ENCODE data around the gene CD300A. TPM values are rescaled to one million over a fixed set of nuclear protein-coding genes. Genes with fewer than 3 reads are reported as not detected.
A peak's percentile ranks its signal among the peaks of the same experiment; 100 is the strongest.

Gene CD300A
- polyA plus RNA-seq (0.07 to 0.10 TPM in 2 of 3 replicates, not detected in the other), polyA minus RNA-seq (not detected in 3 replicates)
- not detected for polyA plus RNA-seq (2011; ENCODE audit: low read depth)
- polyA plus RNA-seq (2011; cell fraction: cytosol; rRNA removed): not detected in 2 replicates
- polyA plus RNA-seq (2011; cell fraction: nucleus; rRNA removed): 0.08 TPM in 1 of 2 replicates, not detected in the other
- polyA plus RNA-seq (2012; ENCODE audit: low replicate concordance): 0.11 TPM in 1 of 2 replicates, not detected in the other
- not detected for polyA minus RNA-seq (2011; cell fraction: cytosol; rRNA and poly(A)+ RNA removed)
- not detected in 2 replicates for polyA minus RNA-seq (2011; cell fraction: nucleus; rRNA and poly(A)+ RNA removed)

GRCh38 chr17:74466111-74466827, at the start of gene CD300A:
CD300A (plus strand) TSS chr17:74466634; CDS start chr17:74466704, 70 bp downstream.
- Histone ChIP-seq H3K4me1 (ENCODE audit: control insufficient read depth, extremely low read depth, insufficient read depth, low read length) (no peaks in the 10 kb centered on the region), H3K4me2 (ENCODE audit: control insufficient read depth, extremely low read depth, insufficient read depth, low read depth, low read length) (no peak within 1 kb of the TSS), H4K20me1 (ENCODE audit: control insufficient read depth, extremely low read depth, insufficient read depth, low read length) (no peaks in the 10 kb centered on the region), H3K9ac (ENCODE audit: control insufficient read depth, extremely low read depth, insufficient read depth, low read length) (no peak within 1 kb of the TSS), H3K9me1 (ENCODE audit: control insufficient read depth, extremely low read depth, insufficient read depth, low read length) (no peaks in the 10 kb centered on the region), H3K27me3 (ENCODE audit: control insufficient read depth, extremely low read depth, insufficient read depth, low read length) (peaks cover 12% of the 10 kb centered on the region), H3K27ac (ENCODE audit: control insufficient read depth, insufficient read depth, low read length) (no peak within 1 kb of the TSS), H3K9me3 (ENCODE audit: control insufficient read depth, low read depth, low read length) (no peaks in the 10 kb centered on the region), H3K79me2 (ENCODE audit: control insufficient read depth, insufficient read depth, low read length) (no peaks in the 10 kb centered on the region), H3K36me3 (ENCODE audit: control insufficient read depth in 2 of 2, extremely low read depth in 1 of 2, insufficient read depth in 2 of 2, low read length in 2 of 2) (no peaks in the 10 kb centered on the region), H2AFZ (ENCODE audit: control insufficient read depth, low read length) (no peak within 1 kb of the TSS), H3K4me3 (ENCODE audit: control insufficient read depth in 2 of 3, extremely low read depth in 1 of 3, insufficient read depth in 2 of 3, low read depth in 1 of 3, low read length in 3 of 3) (no peak within 1 kb of the TSS)
- no peak for FAIRE-seq
- DNase-seq (ENCODE audit: low read depth, low spot score): no peak
- dilution Hi-C loops (cut with MboI; ENCODE audit: extremely low pct_ligation_motif_present, low sequenced_read_pairs): no loop called here
- TF ChIP-seq, protein P1, sequence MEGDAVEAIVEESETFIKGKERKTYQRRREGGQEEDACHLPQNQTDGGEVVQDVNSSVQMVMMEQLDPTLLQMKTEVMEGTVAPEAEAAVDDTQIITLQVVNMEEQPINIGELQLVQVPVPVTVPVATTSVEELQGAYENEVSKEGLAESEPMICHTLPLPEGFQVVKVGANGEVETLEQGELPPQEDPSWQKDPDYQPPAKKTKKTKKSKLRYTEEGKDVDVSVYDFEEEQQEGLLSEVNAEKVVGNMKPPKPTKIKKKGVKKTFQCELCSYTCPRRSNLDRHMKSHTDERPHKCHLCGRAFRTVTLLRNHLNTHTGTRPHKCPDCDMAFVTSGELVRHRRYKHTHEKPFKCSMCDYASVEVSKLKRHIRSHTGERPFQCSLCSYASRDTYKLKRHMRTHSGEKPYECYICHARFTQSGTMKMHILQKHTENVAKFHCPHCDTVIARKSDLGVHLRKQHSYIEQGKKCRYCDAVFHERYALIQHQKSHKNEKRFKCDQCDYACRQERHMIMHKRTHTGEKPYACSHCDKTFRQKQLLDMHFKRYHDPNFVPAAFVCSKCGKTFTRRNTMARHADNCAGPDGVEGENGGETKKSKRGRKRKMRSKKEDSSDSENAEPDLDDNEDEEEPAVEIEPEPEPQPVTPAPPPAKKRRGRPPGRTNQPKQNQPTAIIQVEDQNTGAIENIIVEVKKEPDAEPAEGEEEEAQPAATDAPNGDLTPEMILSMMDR (optimal IDR thresholded peaks at IDR 0.05 in 1 of 3, IDR thresholded peaks at IDR 0.05 in 1 of 3, conservative IDR thresholded peaks at IDR 0.05 in 1 of 3; ENCODE audit: extremely low read depth in 1 of 3, insufficient read depth in 2 of 3, low read length in 3 of 3): no peak
- TF ChIP-seq EZH2 (IDR thresholded peaks at IDR 0.05; ENCODE audit: low read length): peak; percentile 69

DNA sequence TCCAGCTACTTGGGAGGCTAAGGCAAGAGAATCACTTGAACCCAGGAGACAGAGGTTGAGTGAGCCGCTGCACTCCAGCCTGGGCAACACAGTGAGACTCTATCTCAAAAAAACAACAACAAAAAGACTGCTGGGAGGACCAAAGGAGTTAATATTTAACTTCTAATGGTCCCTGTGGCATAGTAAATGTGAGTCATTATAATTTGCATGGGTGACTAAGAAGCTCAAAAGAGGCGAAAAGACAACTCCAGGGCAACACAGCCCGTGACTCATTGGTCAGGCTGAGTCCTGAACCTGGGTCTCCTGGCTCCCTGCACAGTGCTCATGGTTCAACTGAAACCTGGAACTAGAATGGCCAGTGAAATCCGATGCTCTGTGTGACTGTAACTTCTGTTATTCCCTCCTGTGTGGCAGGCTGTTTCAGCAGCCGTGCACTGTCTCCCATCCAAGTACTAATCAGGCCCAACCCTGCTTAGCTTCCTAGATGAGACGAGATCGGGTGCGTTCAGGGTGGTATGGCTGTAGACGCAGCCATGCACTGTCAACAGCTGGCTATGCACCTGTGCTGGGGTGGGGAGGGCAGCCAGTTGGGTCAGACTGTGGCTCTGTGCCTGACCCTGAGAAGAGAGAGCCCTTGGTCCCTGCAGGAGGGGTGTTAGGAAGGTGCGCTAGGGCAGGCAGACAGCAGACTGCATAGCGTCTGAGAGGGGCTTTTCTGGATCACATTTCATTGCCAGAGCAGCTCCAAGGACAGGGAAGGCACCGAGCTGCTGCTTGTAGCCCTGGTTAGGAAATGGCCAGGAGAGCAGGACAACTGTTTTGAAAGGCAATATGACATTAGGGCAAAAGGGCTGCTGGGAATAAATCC, 49.0 kb upstream of the CD300A start:
- TF ChIP-seq, protein P1 (optimal IDR thresholded peaks at IDR 0.05 in 1 of 3, IDR thresholded peaks at IDR 0.05 in 1 of 3, conservative IDR thresholded peaks at IDR 0.05 in 1 of 3; ENCODE audit: extremely low read depth in 1 of 3, insufficient read depth in 2 of 3, low read length in 3 of 3): no peak
- TF ChIP-seq EZH2 (IDR thresholded peaks at IDR 0.05; ENCODE audit: low read length): no peak
- Histone ChIP-seq H2AFZ (ENCODE audit: control insufficient read depth, low read length) (no peak overlapping the region), H3K79me2 (ENCODE audit: control insufficient read depth, insufficient read depth, low read length) (no peaks in the 10 kb centered on the region), H3K27ac (ENCODE audit: control insufficient read depth, insufficient read depth, low read length) (no peak overlapping the region), H3K36me3 (ENCODE audit: control insufficient read depth in 2 of 2, extremely low read depth in 1 of 2, insufficient read depth in 2 of 2, low read length in 2 of 2) (no peaks in the 10 kb centered on the region), H3K9ac (ENCODE audit: control insufficient read depth, extremely low read depth, insufficient read depth, low read length) (no peak overlapping the region), H3K27me3 (ENCODE audit: control insufficient read depth, extremely low read depth, insufficient read depth, low read length) (no peaks in the 10 kb centered on the region), H3K4me2 (ENCODE audit: control insufficient read depth, extremely low read depth, insufficient read depth, low read depth, low read length) (peak overlapping the region; percentile 38), H3K9me3 (ENCODE audit: control insufficient read depth, low read depth, low read length) (no peaks in the 10 kb centered on the region), H3K9me1 (ENCODE audit: control insufficient read depth, extremely low read depth, insufficient read depth, low read length) (no peaks in the 10 kb centered on the region), H3K4me1 (ENCODE audit: control insufficient read depth, extremely low read depth, insufficient read depth, low read length) (peaks cover 21% of the 10 kb centered on the region), H3K4me3 (ENCODE audit: control insufficient read depth in 2 of 3, extremely low read depth in 1 of 3, insufficient read depth in 2 of 3, low read depth in 1 of 3, low read length in 3 of 3) (no peak overlapping the region), H4K20me1 (ENCODE audit: control insufficient read depth, extremely low read depth, insufficient read depth, low read length) (no peaks in the 10 kb centered on the region)
- DNase-seq (ENCODE audit: low read depth, low spot score) (no peak), FAIRE-seq (peak; percentile 34)
- dilution Hi-C loops (cut with MboI; ENCODE audit: extremely low pct_ligation_motif_present, low sequenced_read_pairs): no loop called here
